DMS153 (cell line): ENCODE results near the gene ALPL.

ENCODE experiments used
- DNase-seq: peaks from one replicate; lab custom pipeline; 2025; lab: John Stamatoyannopoulos, UW

Gene ALPL

DNA sequence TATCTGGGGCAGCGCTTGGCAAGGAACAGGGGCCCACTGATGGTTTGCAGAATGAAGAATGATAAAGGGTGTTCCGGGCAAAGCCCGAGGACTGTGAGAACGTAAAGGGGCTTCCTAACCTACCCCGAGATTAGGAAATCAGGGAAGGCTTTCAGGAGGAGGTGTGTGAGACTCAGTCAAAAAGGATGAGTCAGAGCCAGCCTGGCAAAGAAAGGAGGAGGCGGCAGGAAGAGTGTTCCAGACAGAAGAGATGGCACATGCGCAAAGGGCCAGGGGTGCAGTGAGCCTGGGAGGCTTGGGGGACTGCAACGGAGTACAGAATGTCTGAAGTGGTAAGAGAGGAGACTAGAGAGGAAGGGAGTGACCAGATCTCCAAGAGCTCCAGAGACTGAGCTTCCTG, 89.7 kb downstream of the ALPL start:
- DNase-seq, result no peak

DNA sequence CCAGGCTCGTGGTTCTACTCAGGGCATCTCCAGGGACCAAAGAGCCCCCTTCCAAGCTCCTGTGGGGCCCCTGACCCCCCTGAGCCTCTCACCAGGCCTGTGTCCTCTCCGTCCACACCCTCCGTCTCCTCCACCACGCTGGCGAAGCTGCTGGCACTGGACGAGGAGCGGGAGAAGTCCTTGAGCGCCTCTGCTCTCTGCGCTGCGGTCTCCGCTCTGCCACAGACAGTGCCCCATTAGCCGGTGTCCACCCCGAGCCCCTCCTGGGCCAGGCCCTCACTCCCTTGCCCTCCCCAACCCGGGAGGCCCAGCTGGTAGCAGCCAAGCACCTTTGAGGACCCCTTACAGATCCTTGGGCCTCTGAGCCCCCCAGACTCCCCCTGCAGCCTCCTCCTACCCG, 90.2 kb downstream of the ALPL start:
- DNase-seq, result no peak

DNA sequence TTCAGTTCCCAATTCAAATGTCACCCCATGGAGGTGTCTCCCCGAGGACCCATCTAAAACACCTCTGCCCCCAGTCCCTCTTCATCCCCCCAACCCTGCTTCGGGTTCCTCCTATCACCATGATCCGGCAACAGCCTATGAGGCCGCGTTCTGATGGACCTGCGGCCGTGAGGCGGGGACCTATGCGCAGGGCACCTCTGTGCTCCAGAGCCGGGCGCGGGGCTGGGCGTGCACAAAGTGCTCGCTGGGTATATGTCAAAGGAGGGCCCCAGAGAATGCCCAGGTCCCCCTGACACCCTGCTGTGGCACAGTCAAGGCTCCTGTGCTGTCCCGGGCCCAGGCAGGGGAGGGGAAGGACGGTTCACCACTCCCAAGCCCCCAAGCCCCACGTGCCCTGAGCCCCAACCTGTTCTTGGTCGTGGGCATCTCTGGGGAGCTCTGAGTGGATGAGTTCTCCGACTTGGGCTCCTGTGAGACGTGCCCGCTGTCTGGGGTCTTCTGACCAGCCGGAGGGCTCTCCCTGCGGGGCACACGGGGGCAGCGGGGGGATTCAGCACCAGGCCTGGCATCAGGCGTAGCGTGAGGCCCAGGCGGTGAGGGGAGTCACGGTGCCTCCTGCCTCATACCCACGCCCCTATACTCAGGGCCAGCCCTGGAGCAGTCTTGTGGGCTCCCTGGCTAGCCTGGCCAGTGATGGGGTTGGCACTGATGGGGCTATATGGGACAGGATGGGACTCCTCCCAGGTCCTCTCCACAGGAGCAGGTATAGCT, 92.2 kb downstream of the ALPL start:
- DNase-seq, result no peak

DNA sequence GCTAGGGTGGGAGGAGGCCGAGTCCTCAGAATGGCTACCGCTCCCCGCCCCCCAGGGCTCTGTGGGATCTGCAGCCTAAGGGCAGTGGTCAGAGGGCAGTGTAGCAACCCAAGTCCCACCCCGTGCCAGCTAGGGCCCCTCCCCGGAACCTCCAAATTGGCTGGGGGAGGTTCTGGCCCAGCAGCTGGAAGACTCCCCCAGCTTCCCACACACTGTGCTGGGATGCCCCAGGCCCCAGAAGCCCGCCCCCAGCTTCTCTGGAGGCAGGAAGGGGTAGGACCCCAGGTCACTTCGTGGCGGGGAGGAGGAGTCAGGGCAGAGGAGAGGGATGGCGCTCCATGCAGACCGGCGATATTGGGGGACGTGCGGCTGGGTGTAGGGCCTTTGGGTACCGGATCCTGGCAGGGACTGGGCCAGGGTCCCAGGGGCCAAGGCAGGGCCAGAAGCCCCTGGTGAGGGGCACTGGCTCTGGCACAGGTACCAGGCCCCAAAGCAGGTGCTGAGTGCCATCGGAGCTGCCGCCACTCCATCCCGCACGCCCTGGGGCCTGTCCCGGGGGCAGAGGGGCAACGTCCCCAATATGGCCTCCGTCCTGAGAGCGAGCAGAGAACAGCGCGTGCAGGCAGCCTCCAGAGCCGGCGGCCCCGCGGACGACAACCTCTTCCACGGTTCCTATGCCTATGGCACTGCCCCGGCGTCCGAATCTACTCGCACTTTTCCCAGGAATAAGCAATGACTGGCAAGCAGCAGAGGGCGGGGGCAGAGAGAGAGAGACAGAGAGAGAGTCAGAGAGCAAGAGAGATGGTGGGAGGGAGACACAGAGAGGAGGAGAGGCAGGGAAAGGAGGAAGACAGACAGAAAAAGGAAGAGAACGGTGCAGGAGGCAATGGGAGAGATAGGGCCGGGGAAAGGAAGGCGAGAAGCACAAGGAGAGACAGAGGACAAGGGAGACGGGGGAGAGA, 94.2 kb downstream of the ALPL start:
- DNase-seq, result no peak

DNA sequence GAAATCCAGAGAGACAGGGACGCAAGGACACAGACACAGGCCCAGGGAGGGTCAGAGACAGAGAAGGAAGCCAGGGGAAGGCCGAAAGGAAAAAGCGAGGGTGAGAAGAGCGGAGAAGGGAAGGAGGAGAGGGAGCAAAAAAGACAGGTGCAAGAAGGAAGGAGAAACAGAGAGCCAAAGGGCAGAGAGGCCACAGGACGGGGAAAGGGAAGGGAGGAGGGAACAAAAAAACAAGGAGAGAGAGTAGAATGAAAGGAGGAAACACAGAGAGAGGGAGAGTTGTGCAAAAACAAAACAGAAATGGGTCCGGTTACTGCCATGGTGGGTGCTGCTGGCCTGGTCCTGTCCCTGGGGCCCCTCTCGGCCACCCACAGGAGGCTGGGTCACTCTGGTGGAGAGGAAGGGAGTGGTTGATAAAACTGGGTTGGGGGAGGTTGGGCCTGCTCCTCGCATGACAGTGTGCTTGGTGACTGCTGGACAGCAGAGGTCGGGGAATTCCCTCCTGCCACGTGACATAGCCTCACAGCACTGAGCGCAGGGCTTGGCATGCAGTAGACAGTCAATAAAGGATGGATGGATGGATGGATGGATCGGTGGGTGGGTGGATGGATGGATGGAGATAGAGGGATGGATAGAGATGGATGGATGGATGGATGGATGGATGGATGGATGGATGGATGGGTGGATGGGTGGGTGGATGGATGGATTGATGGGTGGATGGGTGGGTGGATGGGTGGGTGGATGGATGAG, 95.2 kb downstream of the ALPL start:
- DNase-seq, result no peak

DNA sequence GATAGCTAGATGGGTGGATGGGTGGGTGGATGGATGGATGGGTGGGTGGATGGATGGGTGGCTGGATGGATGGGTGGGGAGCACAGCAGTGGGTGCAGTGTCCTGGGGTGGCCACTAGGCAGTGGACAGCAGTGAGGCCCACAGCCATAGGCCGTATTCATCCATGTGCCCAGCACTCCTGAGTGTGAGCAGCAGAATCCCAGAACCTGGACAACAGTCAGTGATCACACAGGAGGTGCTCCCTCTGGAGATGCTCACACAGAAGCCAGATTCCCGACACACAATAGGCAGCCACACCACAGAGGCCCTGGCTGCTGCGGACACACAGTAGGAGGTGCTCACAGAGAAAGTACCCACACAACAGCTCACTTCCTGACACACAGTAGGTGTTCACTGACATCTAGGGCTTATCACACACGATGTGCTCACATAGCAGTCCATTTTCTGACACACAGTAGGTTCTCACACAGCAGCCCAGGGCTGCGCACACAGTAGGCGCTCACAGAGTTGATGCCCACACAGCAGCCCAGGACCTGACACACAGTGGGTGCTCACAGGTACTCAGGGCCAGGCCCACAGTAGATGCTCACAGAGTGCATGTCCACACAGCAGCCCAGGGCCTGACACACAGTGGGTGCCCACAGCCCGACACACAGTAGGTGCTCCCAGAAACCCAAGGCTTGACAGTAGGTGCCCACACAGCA, 95.9 kb downstream of the ALPL start:
- no peak for DNase-seq

DNA sequence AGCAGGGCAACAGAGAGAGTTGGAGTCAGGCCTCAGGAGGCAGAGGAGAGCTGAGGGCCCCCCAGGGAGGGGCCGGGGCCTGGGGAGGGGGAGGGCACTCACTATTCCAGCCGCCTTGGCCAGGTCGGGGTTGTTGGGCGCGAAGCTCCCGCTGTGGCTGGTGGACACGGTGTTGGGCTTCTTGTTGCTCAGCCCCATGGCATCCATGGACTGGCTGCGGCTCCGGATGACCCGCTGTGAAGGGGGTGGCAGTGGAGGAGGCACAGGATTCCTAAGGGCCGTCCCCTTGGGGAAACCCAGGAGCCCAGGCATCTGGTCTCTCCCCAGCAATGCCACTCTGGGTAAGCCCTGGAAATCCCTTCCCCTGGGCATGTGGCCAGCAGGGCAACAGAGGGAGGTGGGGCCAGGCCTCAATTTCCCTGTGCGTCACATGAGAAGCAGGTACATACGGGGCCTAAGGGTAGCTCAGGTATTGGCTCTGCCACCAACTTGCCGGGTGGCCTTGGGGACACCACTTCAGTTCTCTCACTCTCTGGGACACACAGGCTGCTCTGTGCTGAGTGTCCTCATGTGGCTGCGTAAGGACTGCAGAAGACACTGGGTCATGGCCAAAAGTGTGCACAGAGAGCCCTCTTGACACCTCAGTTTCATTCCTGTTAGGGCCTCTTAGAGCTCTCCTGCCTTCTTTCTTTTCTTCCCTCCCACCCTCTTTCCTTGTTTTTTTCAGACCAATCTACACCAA, 96.9 kb downstream of the ALPL start:
- no peak for DNase-seq

DNA sequence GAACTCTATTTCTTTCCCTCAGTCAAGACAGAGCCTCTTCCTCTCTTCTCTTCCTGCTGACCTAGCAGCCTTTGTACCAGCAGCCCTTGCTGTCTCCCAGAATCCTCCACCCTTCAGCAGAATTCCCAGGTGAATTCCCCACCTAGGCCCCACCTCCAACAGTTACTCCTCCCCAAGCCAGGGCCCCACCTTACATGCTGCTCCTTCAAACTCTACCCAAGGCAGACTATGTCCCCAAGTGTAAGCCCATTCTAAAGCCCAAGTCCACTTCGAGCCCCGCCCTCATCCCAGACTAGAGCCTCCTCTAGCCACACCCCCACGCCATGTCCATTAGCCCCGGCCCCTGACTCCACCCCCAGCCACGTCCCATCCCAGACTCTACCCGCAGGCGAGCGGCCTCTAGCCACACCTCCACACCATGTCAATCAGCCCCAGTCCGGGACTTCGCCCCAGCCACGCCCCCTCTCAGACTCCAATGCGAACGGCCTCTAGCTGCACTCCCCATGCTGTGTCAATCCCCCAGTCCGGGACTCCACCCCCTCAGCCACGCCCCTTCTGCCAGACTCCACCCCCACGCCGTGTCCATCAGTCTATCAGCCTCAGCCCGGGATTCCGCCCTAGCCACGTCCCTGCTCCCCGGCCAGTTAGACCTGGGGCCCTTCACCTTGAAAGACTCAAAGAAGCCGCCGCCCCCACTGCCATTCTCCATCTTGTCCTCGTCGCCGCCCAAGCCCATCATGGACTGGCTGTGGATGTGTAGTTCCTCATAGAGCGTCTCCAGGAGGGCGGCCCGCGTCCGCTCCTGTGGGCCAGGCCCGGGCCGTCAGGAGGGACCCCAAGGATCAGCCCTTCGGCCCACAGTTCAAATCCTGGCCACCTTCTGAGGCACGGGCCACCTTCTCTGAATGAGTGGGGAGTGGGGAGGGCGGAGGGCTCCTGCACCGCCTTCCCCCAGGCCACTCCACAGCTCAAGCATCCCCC, 98.6 kb downstream of the ALPL start:
- no peak for DNase-seq

DNA sequence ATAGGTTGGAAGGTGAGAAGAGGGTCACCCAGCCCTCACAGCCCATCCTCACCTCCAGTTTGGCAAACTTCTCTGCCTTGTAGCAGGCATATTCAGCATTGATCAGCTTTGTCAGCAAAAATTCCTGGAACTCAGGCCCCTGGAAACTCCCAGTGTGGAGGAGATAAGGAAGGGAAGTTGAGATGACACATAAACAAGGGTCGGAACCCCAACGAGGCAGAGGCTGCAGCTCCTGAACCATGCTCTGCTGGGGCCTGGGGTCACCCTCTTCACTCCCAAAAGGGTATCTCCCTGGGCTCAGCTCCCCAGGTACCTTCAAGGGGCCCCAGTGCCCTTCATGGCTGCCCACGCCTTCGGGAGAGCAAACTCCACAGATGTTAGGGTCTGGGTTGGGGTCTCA, 99.6 kb downstream of the ALPL start:
- no peak for DNase-seq

DNA sequence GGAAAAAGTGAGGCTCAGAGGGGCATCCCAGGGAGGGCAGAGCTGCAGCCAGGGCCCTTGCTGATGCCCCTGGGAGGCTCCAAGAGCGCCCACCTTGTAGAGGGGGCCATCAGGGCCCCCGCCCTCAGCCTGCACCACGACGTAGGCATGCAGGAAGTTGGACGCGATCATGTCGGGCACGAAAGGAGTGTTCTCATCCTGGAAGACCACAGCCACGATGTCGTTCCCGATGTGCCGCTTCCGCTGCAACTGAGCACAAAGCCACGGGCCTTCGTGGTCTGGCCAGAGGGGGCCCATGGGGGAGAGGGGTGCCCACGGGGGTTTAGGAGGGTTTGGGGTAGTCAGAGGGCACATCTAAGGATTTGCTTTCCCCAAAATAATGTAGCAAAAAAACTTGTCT, 100.8 kb downstream of the ALPL start:
- no peak for DNase-seq

DNA sequence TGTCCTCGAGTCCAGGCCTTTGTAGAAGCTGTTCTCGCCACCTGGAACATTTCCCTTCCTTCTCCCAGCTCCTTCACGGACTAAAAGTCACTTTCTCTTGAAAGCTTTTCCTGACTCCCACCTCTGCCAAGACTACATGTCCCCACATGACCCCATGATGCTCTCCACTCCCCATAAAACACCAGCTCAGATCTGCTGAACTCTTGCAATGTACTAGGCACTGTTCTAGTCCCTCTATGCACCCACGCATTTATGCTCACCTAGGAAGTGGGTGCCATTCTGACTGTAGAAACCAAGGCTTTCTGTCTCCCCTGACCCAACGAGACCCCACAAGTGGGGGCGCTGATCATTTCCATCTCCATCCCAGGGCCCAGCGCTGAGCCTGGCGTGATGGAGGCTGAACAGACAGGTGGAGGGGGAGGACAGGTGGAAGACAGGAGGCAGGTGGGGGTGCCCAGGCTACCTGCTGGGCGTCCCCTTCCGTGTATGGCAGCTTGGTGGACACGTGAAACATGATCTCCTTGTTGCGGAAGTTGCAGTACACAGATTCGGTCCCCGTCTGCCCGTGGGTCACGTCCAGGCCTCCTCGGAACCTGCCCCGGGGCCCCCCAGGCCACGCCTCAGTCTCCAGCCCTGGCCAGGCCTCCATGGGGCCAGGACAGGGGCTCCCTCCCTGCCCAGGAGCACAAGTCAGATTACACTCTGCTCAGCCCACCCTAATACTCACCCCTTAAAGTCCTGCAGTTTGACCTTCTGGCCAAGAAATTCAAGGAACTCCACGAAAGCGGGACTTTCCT, 102.0 kb downstream of the ALPL start:
- no peak for DNase-seq

DNA sequence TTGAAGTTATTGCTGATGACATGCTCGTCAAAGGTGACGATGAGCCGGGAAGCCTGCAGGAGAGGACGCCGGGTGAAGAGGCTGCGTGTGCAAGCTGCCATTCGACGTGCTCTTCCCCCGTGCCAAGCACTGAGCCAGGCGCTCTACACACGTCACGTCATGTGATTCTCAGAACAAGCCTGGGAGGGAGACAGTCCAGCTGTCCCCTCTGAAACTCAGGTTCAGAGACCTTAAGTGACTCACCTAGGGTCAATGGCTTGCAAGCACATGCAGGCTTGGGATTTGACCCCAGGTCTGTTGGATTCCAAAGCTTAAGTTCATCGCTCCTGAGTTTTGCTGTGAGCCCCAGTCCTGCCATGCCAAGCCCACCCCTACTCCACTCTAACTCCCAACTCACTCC, 102.8 kb downstream of the ALPL start:
- DNase-seq, result no peak

DNA sequence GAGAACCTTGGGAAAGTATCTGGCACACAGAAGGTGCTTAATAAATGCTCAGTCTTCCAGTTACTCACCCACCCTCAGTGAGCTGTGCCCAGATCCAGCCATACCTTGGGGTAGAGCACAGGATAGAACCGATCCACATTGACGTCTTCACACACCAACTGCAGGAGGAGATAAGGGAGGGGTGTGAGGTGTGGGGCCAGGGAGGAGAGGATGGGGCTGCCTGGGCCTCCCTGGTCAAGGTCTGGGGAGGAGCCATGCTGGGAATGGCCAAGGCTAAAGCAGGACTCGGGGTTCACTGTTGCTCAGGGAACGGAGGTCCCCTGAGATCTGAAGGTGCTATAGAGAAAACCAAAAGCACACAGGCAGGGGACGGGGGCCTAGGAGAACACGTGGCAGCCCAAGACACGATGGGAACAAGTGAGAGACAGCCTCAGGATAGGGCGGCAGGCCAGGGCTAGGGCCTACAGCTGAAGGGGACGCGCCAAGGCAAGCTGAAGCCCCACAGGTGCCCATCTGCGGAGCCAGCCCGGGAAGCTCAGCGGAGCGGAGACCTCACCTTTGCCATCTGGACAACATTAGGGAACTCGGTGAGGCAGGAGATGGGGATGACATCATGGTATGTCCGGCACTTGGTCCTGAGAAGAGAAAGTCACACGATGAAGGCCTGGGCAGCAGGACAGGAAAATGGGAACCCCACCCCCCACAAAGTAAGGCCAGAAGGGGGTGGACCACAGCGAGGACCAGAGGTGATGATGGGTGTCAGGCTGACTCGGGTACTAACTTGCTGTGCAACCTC, 104.0 kb downstream of the ALPL start:
- no peak for DNase-seq

DNA sequence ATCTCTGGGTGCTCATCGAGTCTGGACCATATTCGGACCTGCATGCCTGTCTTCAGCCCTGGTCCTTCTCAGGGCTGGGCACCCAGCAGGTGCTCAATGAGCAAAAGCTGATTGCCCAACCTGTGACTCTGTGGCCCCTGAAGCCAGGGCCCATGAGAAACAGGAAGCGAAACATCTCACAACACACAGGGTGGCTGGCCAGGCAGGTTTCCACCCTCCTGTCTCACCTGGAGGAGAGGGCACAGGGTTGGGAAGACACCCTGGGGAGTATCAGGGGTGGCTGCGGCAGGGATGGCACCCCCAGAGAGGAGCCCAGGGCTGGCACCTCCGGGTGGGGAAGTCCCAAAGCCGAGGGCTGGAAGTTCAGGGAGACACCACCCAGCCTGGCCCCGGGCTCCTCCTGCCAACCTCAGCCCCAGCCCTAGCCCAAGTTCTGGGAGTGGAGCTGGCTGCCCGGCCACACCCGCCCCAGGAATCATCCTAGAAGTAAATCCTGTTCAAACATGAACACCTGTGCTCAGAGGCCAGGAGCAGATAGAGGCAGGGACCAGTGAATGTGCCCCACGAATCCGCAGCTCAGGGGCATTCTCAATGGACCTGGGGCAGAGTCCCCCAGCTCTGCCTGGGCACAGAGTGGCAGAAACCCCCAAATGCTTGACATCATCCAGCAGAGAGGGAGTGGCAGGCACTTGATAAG, 105.3 kb downstream of the ALPL start:
- DNase-seq, result no peak

DNA sequence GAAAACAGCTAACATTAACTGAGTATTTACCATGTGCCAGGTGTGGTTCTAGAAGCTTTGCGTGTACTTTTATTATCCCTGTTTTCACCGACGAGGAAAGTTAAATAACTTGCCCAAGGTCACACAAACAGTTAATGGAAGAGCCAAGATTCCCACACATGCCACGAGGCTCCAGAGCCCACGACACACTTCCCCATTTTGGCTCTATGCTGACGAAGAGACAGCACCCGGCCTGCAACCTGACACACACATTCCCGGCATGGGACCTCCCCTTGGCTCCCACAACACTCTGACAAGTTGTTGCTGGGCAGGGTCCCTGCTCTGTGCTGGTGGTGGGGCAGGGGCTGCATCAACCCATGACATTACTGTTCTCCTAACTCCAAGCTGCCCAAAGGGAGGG, 107.1 kb downstream of the ALPL start:
- no peak for DNase-seq

DNA sequence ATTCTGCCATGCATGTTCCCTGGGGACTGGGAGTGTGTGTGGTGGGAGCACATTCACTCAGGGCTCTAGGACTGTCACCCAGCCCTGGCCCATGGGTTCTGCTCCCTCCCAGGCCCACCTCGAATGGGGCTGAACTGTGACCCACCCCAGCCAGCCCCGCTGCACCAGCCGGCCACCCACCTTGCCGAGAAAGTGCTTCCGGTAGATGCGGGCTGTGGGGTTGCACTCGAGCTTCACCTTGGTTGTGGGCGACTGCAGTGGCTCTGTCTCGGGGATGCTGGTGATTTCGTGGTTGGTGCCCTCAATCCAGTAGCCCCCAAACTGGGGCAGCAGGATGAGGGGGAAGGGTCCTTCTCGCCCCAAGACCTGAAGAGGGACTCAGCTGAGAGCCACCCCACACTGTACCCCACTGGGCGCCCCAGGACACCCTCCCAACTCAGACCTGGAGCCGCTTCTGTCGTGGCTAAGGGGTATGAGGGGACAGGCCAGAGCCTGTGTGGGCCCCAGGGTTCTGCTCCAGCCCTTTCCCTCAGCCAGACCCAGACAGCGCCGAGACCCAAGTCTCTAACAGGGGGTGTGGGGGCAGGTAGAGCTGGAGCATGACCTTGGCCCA, 108.0 kb downstream of the ALPL start:
- DNase-seq, result no peak

DNA sequence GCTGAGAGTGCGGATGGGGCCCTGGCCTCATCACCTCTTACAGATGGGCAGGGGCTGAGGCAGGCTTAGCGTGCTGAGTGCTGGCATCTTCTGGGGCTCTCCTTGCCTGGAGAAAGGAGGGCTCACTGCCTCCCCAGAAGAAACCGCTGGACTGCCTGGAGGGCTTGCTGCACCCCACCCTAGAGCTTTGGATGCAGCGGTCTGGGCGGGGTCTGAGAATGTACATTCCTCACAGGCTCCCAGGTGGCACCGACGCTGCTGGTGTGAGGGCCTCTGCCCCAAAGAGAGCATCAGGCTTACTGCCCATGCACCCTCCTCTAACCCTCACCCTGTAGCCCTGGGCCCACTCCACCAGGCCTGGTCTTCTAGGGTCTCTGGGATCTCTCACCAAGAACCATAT, 108.8 kb downstream of the ALPL start:
- DNase-seq, result no peak
